ENCODE data around the gene COX5B. TPM values are rescaled to one million over a fixed set of nuclear protein-coding genes. Genes with fewer than 3 reads are reported as not detected.

Gene COX5B
- total RNA-seq, 1 experiment from 2014 or later = 298 TPM

DNA sequence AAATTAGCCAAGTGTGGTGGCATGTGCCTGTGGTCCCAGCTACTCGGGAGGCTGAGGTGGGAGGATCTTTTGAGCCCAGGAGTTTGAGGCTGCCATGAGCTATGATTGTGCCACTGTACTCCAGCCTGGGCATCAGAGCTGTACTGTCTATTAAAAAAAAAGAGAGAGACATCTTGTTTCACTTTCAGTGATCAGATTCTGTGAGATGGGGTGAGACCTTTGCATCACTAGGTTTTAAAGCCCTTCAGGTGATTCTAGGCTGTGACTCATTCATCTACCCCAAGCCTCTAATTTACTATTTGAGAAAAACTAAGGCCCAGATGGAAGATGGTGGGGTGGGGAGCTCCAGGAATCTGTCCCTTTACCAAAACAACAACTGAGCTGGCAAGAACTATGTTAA lies 30.8 kb downstream of the COX5B start:
- TF ChIP-seq SIN3A (IDR thresholded peaks at IDR 0.05; ENCODE audit: borderline replicate concordance, insufficient read depth, low read depth, low read length) (no peak), TCF7L2 (IDR thresholded peaks at IDR 0.05; ENCODE audit: low read depth, low read length) (no peak), POLR2AphosphoS5 (IDR thresholded peaks at IDR 0.05; ENCODE audit: low read depth, low read length) (no peak)
- TF ChIP-seq, protein P1, sequence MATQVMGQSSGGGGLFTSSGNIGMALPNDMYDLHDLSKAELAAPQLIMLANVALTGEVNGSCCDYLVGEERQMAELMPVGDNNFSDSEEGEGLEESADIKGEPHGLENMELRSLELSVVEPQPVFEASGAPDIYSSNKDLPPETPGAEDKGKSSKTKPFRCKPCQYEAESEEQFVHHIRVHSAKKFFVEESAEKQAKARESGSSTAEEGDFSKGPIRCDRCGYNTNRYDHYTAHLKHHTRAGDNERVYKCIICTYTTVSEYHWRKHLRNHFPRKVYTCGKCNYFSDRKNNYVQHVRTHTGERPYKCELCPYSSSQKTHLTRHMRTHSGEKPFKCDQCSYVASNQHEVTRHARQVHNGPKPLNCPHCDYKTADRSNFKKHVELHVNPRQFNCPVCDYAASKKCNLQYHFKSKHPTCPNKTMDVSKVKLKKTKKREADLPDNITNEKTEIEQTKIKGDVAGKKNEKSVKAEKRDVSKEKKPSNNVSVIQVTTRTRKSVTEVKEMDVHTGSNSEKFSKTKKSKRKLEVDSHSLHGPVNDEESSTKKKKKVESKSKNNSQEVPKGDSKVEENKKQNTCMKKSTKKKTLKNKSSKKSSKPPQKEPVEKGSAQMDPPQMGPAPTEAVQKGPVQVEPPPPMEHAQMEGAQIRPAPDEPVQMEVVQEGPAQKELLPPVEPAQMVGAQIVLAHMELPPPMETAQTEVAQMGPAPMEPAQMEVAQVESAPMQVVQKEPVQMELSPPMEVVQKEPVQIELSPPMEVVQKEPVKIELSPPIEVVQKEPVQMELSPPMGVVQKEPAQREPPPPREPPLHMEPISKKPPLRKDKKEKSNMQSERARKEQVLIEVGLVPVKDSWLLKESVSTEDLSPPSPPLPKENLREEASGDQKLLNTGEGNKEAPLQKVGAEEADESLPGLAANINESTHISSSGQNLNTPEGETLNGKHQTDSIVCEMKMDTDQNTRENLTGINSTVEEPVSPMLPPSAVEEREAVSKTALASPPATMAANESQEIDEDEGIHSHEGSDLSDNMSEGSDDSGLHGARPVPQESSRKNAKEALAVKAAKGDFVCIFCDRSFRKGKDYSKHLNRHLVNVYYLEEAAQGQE (IDR thresholded peaks at IDR 0.05; ENCODE audit: insufficient read depth in 1 of 2, low read depth in 2 of 2, low read length in 1 of 2) = no peak
- TF ChIP-seq, protein P2, sequence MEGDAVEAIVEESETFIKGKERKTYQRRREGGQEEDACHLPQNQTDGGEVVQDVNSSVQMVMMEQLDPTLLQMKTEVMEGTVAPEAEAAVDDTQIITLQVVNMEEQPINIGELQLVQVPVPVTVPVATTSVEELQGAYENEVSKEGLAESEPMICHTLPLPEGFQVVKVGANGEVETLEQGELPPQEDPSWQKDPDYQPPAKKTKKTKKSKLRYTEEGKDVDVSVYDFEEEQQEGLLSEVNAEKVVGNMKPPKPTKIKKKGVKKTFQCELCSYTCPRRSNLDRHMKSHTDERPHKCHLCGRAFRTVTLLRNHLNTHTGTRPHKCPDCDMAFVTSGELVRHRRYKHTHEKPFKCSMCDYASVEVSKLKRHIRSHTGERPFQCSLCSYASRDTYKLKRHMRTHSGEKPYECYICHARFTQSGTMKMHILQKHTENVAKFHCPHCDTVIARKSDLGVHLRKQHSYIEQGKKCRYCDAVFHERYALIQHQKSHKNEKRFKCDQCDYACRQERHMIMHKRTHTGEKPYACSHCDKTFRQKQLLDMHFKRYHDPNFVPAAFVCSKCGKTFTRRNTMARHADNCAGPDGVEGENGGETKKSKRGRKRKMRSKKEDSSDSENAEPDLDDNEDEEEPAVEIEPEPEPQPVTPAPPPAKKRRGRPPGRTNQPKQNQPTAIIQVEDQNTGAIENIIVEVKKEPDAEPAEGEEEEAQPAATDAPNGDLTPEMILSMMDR (IDR thresholded peaks at IDR 0.05) = no peak
- H3K27me3 ChIP-seq (ENCODE audit: control insufficient read depth, insufficient read depth, low read length) = no peaks in the 10 kb centered on the region
- intact Hi-C loops (cut with micrococcal nuclease; ENCODE audit: unreplicated experiment) = no loop called here
- in situ Hi-C loops (cut with HindIII; ENCODE audit: low pct_unique_long_range_greater_than_20kb, low sequenced_read_pairs) = no loop called here
- DNase-seq (ENCODE audit: low read depth, low spot score) = no peak
- ChIA-PET POLR2A (no interaction called here), CTCF (no interaction called here)
- no peak overlapping the region for H3K27ac ChIP-seq (ENCODE audit: low read length)
- no peaks in the 10 kb centered on the region for H3K9me3 ChIP-seq (ENCODE audit: control insufficient read depth, insufficient read depth, low read depth, low read length)
- ATAC-seq = no peak
- no peaks in the 10 kb centered on the region for H3K36me3 ChIP-seq (ENCODE audit: control insufficient read depth, insufficient read depth, low read length)
- BruUV-seq (replicated peaks) = no TSS peak
- no peak overlapping the region for H3K4me3 ChIP-seq (ENCODE audit: low read depth in 2 of 2, low read length in 2 of 2)
- no peaks in the 10 kb centered on the region for H3K4me1 ChIP-seq (ENCODE audit: control insufficient read depth, insufficient read depth, low read length)

GRCh38 chr2:97677480-97677879 lies 31.6 kb downstream of the COX5B start:
- Histone ChIP-seq H3K27me3 (ENCODE audit: control insufficient read depth, insufficient read depth, low read length) (no peaks in the 10 kb centered on the region), H3K36me3 (ENCODE audit: control insufficient read depth, insufficient read depth, low read length) (no peaks in the 10 kb centered on the region), H3K4me1 (ENCODE audit: control insufficient read depth, insufficient read depth, low read length) (no peaks in the 10 kb centered on the region), H3K27ac (ENCODE audit: low read length) (no peak overlapping the region), H3K4me3 (ENCODE audit: low read depth in 2 of 2, low read length in 2 of 2) (no peak overlapping the region), H3K9me3 (ENCODE audit: control insufficient read depth, insufficient read depth, low read depth, low read length) (no peaks in the 10 kb centered on the region)
- DNase-seq (ENCODE audit: low read depth, low spot score) = no peak
- no peak for ATAC-seq
- ChIA-PET POLR2A (no interaction called here), CTCF (no interaction called here)
- no TSS peak for BruUV-seq (replicated peaks)
- in situ Hi-C loops (cut with HindIII; ENCODE audit: low pct_unique_long_range_greater_than_20kb, low sequenced_read_pairs) (no loop called here), intact Hi-C loops (cut with micrococcal nuclease; ENCODE audit: unreplicated experiment) (no loop called here)
- TF ChIP-seq SIN3A (IDR thresholded peaks at IDR 0.05; ENCODE audit: borderline replicate concordance, insufficient read depth, low read depth, low read length) = no peak
- TF ChIP-seq TCF7L2 (IDR thresholded peaks at IDR 0.05; ENCODE audit: low read depth, low read length) = no peak
- TF ChIP-seq, protein P1 (IDR thresholded peaks at IDR 0.05; ENCODE audit: insufficient read depth in 1 of 2, low read depth in 2 of 2, low read length in 1 of 2) = no peak
- no peak for TF ChIP-seq POLR2AphosphoS5 (IDR thresholded peaks at IDR 0.05; ENCODE audit: low read depth, low read length)
- TF ChIP-seq, protein P2 (IDR thresholded peaks at IDR 0.05) = no peak

All from Panc1 (cell line).